ENCODE results near the gene RNF40.

RNF40 gene

GRCh38 chr16:30750201-30750600, 11.9 kb upstream of the RNF40 start:
- Histone ChIP-seq H3K36me3 (ENCODE audit: control insufficient read depth, insufficient read depth, low read length) (peaks cover 10% of the 10 kb centered on the region), H3K9me3 (ENCODE audit: control insufficient read depth, insufficient read depth, low read length) (no peaks in the 10 kb centered on the region), H3K4me3 (ENCODE audit: low read length) (no peak overlapping the region)

GRCh38 chr16:30750876-30751465, 11.2 kb upstream of the RNF40 start:
- H3K9me3 ChIP-seq (ENCODE audit: control insufficient read depth, insufficient read depth, low read length): no peaks in the 10 kb centered on the region
- no peak overlapping the region for H3K4me3 ChIP-seq (ENCODE audit: low read length)
- no peak overlapping the region for H3K27ac ChIP-seq (ENCODE audit: low read length)
- WGBS (ENCODE audit: insufficient coverage, insufficient read length): no CpG with 5 or more reads among the region's 20 CpGs
- peaks cover 10% of the 10 kb centered on the region for H3K36me3 ChIP-seq (ENCODE audit: control insufficient read depth, insufficient read depth, low read length)
- no peaks in the 10 kb centered on the region for H3K27me3 ChIP-seq (ENCODE audit: control insufficient read depth, insufficient read depth, low read length)
- no peak for DNase-seq (ENCODE audit: low read depth, low spot score)
- no peaks in the 10 kb centered on the region for H3K4me1 ChIP-seq (ENCODE audit: control insufficient read depth, insufficient read depth, low read length)

More at GRCh38 chr16:30750201-30750600, 11.9 kb upstream of the RNF40 start:
- no CpG with 5 or more reads among the region's 4 CpGs for WGBS (ENCODE audit: insufficient coverage, insufficient read length)
- Histone ChIP-seq H3K27me3 (ENCODE audit: control insufficient read depth, insufficient read depth, low read length) (no peaks in the 10 kb centered on the region), H3K4me1 (ENCODE audit: control insufficient read depth, insufficient read depth, low read length) (no peaks in the 10 kb centered on the region), H3K27ac (ENCODE audit: low read length) (no peak overlapping the region)
- DNase-seq (ENCODE audit: low read depth, low spot score): no peak

GRCh38 chr16:30753596-30753995, 8.5 kb upstream of the RNF40 start:
- peaks cover 18% of the 10 kb centered on the region for H3K36me3 ChIP-seq (ENCODE audit: control insufficient read depth, insufficient read depth, low read length)
- WGBS (ENCODE audit: insufficient coverage, insufficient read length): no CpG with 5 or more reads among the region's 4 CpGs

GRCh38 chr16:30755955-30756780, 6.0 kb upstream of the RNF40 start:
- Histone ChIP-seq H3K27ac (ENCODE audit: low read length) (no peak overlapping the region), H3K36me3 (ENCODE audit: control insufficient read depth, insufficient read depth, low read length) (peaks cover 12% of the 10 kb centered on the region), H3K4me3 (ENCODE audit: low read length) (no peak overlapping the region), H3K27me3 (ENCODE audit: control insufficient read depth, insufficient read depth, low read length) (no peaks in the 10 kb centered on the region), H3K4me1 (ENCODE audit: control insufficient read depth, insufficient read depth, low read length) (no peaks in the 10 kb centered on the region), H3K9me3 (ENCODE audit: control insufficient read depth, insufficient read depth, low read length) (no peaks in the 10 kb centered on the region)
- no CpG with 5 or more reads among the region's 20 CpGs for WGBS (ENCODE audit: insufficient coverage, insufficient read length)
- DNase-seq (ENCODE audit: low read depth, low spot score): no peak

More at GRCh38 chr16:30753596-30753995, 8.5 kb upstream of the RNF40 start:
- Histone ChIP-seq H3K9me3 (ENCODE audit: control insufficient read depth, insufficient read depth, low read length) (no peaks in the 10 kb centered on the region), H3K4me3 (ENCODE audit: low read length) (no peak overlapping the region), H3K27me3 (ENCODE audit: control insufficient read depth, insufficient read depth, low read length) (no peaks in the 10 kb centered on the region), H3K27ac (ENCODE audit: low read length) (no peak overlapping the region), H3K4me1 (ENCODE audit: control insufficient read depth, insufficient read depth, low read length) (no peaks in the 10 kb centered on the region)
- no peak for DNase-seq (ENCODE audit: low read depth, low spot score)

- H3K4me3 ChIP-seq (ENCODE audit: low read length): no peak overlapping the region
- no peak overlapping the region for H3K27ac ChIP-seq (ENCODE audit: low read length)
- H3K9me3 ChIP-seq (ENCODE audit: control insufficient read depth, insufficient read depth, low read length): no peaks in the 10 kb centered on the region
- no peaks in the 10 kb centered on the region for H3K4me1 ChIP-seq (ENCODE audit: control insufficient read depth, insufficient read depth, low read length)
- no peak for DNase-seq (ENCODE audit: low read depth, low spot score)
- WGBS (ENCODE audit: insufficient coverage, insufficient read length): no CpG with 5 or more reads among the region's 13 CpGs
- H3K36me3 ChIP-seq (ENCODE audit: control insufficient read depth, insufficient read depth, low read length): peaks cover 8% of the 10 kb centered on the region
- H3K27me3 ChIP-seq (ENCODE audit: control insufficient read depth, insufficient read depth, low read length): no peaks in the 10 kb centered on the region
Measured at GRCh38 chr16:30756781-30757100, 5.4 kb upstream of the RNF40 start.

GRCh38 chr16:30757316-30757715, 4.8 kb upstream of the RNF40 start:
- Histone ChIP-seq H3K4me3 (ENCODE audit: low read length) (no peak overlapping the region), H3K36me3 (ENCODE audit: control insufficient read depth, insufficient read depth, low read length) (peaks cover 8% of the 10 kb centered on the region), H3K27ac (ENCODE audit: low read length) (no peak overlapping the region), H3K9me3 (ENCODE audit: control insufficient read depth, insufficient read depth, low read length) (no peaks in the 10 kb centered on the region), H3K4me1 (ENCODE audit: control insufficient read depth, insufficient read depth, low read length) (no peaks in the 10 kb centered on the region), H3K27me3 (ENCODE audit: control insufficient read depth, insufficient read depth, low read length) (no peaks in the 10 kb centered on the region)
- DNase-seq (ENCODE audit: low read depth, low spot score): no peak
- no CpG with 5 or more reads among the region's 7 CpGs for WGBS (ENCODE audit: insufficient coverage, insufficient read length)

- Histone ChIP-seq H3K4me1 (ENCODE audit: control insufficient read depth, insufficient read depth, low read length) (peaks cover 2% of the 10 kb centered on the region; the same call in 1 of the 2 replicates), H3K27ac (ENCODE audit: low read length) (no peak overlapping the region), H3K9me3 (ENCODE audit: control insufficient read depth, insufficient read depth, low read length) (no peaks in the 10 kb centered on the region), H3K27me3 (ENCODE audit: control insufficient read depth, insufficient read depth, low read length) (no peaks in the 10 kb centered on the region), H3K36me3 (ENCODE audit: control insufficient read depth, insufficient read depth, low read length) (peaks cover 10% of the 10 kb centered on the region), H3K4me3 (ENCODE audit: low read length) (no peak overlapping the region)
- WGBS (ENCODE audit: insufficient coverage, insufficient read length): no CpG with 5 or more reads among the region's 10 CpGs
- DNase-seq (ENCODE audit: low read depth, low spot score): no peak
Measured at GRCh38 chr16:30758988-30759491, 3.1 kb upstream of the RNF40 start.

- H3K27me3 ChIP-seq (ENCODE audit: control insufficient read depth, insufficient read depth, low read length): no peaks in the 10 kb centered on the region
- H3K9me3 ChIP-seq (ENCODE audit: control insufficient read depth, insufficient read depth, low read length): no peaks in the 10 kb centered on the region
- no peak overlapping the region for H3K4me3 ChIP-seq (ENCODE audit: low read length)
- no peak for DNase-seq (ENCODE audit: low read depth, low spot score)
- WGBS (ENCODE audit: insufficient coverage, insufficient read length): no CpG with 5 or more reads among the region's 7 CpGs
- H3K4me1 ChIP-seq (ENCODE audit: control insufficient read depth, insufficient read depth, low read length): peaks cover 2% of the 10 kb centered on the region; the same call in 1 of the 2 replicates
- no peak overlapping the region for H3K27ac ChIP-seq (ENCODE audit: low read length)
- H3K36me3 ChIP-seq (ENCODE audit: control insufficient read depth, insufficient read depth, low read length): peaks cover 20% of the 10 kb centered on the region
Measured at GRCh38 chr16:30760001-30760559, 2.0 kb upstream of the RNF40 start.

- Histone ChIP-seq H3K27me3 (ENCODE audit: control insufficient read depth, insufficient read depth, low read length) (no peaks in the 10 kb centered on the region), H3K36me3 (ENCODE audit: control insufficient read depth, insufficient read depth, low read length) (peaks cover 24% of the 10 kb centered on the region), H3K4me1 (ENCODE audit: control insufficient read depth, insufficient read depth, low read length) (peaks cover 2% of the 10 kb centered on the region; the same call in 1 of the 2 replicates), H3K27ac (ENCODE audit: low read length) (no peak overlapping the region), H3K4me3 (ENCODE audit: low read length) (peak overlapping the region; percentile 98; the same call in 1 of the 2 replicates), H3K9me3 (ENCODE audit: control insufficient read depth, insufficient read depth, low read length) (no peaks in the 10 kb centered on the region)
- no CpG with 5 or more reads among the region's 26 CpGs for WGBS (ENCODE audit: insufficient coverage, insufficient read length)
- DNase-seq (ENCODE audit: low read depth, low spot score): no peak
Measured at GRCh38 chr16:30760577-30761426, 1.3 kb upstream of the RNF40 start.

GRCh38 chr16:30761427-30761927, 645 bp upstream of the RNF40 start:
- no CpG with 5 or more reads among the region's 64 CpGs for WGBS (ENCODE audit: insufficient coverage, insufficient read length)
- H3K9me3 ChIP-seq (ENCODE audit: control insufficient read depth, insufficient read depth, low read length): no peaks in the 10 kb centered on the region
- H3K4me1 ChIP-seq (ENCODE audit: control insufficient read depth, insufficient read depth, low read length): peaks cover 2% of the 10 kb centered on the region; the same call in 1 of the 2 replicates
- H3K27me3 ChIP-seq (ENCODE audit: control insufficient read depth, insufficient read depth, low read length): no peaks in the 10 kb centered on the region
- peak overlapping the region; percentile 98 for H3K4me3 ChIP-seq (ENCODE audit: low read length)
- no peak for DNase-seq (ENCODE audit: low read depth, low spot score)
- no peak overlapping the region for H3K27ac ChIP-seq (ENCODE audit: low read length)
- H3K36me3 ChIP-seq (ENCODE audit: control insufficient read depth, insufficient read depth, low read length): peaks cover 28% of the 10 kb centered on the region
